Endothelial cell (in vitro differentiated cells): ENCODE results near the gene IBA57. TPM values are rescaled to one million over a fixed set of nuclear protein-coding genes. Genes with fewer than 3 reads are reported as not detected.

Source experiments
- DNase-seq: peaks from one replicate; pipeline ENCODE4 v3.0.0; 2021; ENCODE audit warnings: low spot score
- H3K27ac Mint-ChIP-seq: one replicate; pipeline ENCODE4 v1.8.0; 2021; ENCODE audit warnings: mixed read lengths, inconsistent platforms; ENCODE audit not compliant: unreplicated experiment
- H3K27me3 Mint-ChIP-seq: one replicate; pipeline ENCODE4 v1.8.0; 2021; ENCODE audit warnings: mild to moderate bottlenecking, moderate library complexity, mixed read lengths, inconsistent platforms; ENCODE audit not compliant: unreplicated experiment
- H3K36me3 Mint-ChIP-seq: one replicate; pipeline ENCODE4 v1.8.0; 2021; ENCODE audit warnings: mild to moderate bottlenecking, low read depth, mixed read lengths, inconsistent platforms; ENCODE audit not compliant: unreplicated experiment
- H3K4me1 Mint-ChIP-seq: one replicate; pipeline ENCODE4 v1.8.0; 2021; ENCODE audit warnings: mild to moderate bottlenecking, mixed read lengths, inconsistent platforms; ENCODE audit not compliant: unreplicated experiment
- H3K4me3 Mint-ChIP-seq: one replicate; pipeline ENCODE4 v1.8.0; 2021; ENCODE audit warnings: mild to moderate bottlenecking, mixed read lengths, inconsistent platforms; ENCODE audit not compliant: unreplicated experiment
- H3K9me3 Mint-ChIP-seq: one replicate; pipeline ENCODE4 v1.8.0; 2021; ENCODE audit warnings: mixed read lengths, inconsistent platforms; ENCODE audit not compliant: unreplicated experiment
- CTCF ChIP-seq: fragments of 200-600 bp; sonication (generic); IDR thresholded peaks from one replicate; pipeline ENCODE4 v1.5.0; 2021; ENCODE audit warnings: antibody characterized with exemption; ENCODE audit not compliant: unreplicated experiment
- long read RNA-seq: library from polyadenylated mRNA; unstranded; transcript quantifications from one replicate; pipeline ENCODE4 v2.0.0, GENCODE V29; 2020; ENCODE audit not compliant: unreplicated experiment
- total RNA-seq: library from RNA; stranded (reverse); fragmentation: NEBNext Ultra II Directional; extraction: Animal tissue kit (Norgen Biotek cat#: 25700); gene quantifications from one replicate; pipeline ENCODE4 v1.2.1, GENCODE V29; 2021; ENCODE audit not compliant: unreplicated experiment

IBA57 gene
- total RNA-seq = 11.5 TPM
- long read RNA-seq, full-length matches to known transcripts = 5 of 7 reads
- long read RNA-seq, partial matches to known transcripts = 2 of 7 reads
- long read RNA-seq, other reads (novel, unspliced or antisense) = 0 of 7 reads

DNA sequence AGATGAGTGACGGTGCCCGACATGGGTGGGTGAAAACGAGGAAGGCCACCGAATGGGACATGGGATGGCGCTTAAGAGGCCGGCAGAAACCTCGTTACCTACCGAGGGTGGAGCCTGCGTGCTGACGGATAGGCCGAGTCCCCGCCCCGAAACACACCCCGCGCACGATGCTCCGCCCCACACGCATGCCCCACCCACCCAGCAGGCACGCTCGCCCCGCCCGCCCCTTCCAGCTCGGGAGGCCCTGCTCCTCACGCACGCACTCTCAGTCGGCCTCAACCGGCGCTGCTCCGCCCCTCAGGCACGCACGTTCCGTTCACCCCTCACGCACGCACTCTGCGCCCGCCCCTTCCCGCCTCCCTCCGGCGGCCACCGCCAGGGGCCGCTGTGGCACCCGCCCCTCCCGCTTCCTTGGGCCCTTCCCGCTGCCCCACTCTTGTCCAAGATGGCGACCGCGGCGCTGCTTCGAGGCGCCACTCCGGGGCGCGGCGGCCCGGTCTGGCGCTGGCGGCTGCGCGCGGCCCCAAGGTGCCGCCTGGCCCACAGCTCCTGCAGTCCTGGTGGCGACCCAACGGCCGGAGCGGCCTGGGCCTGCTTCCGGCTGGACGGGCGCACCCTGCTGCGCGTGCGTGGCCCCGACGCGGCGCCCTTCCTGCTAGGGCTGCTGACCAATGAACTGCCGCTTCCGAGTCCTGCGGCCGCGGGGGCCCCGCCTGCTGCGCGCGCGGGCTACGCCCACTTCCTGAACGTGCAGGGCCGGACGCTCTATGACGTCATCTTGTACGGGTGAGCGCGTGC, at the start of gene IBA57:
Gene IBA57, plus strand, starts transcription at position 433 of the 798 bp plus-strand sequence. Its CDS starts 13 bp downstream, at position 446.
- Mint-ChIP-seq H3K27me3 (peaks cover 13% of the 10 kb centered on the region), H3K4me3 (peak within 1 kb of the TSS; percentile 89), H3K36me3 (peaks cover 13% of the 10 kb centered on the region), H3K9me3 (no peaks in the 10 kb centered on the region), H3K27ac (peak within 1 kb of the TSS; percentile 92), H3K4me1 (peaks cover 37% of the 10 kb centered on the region)
- DNase-seq = peak; percentile 99
- TF ChIP-seq CTCF = peak; percentile 95

DNA sequence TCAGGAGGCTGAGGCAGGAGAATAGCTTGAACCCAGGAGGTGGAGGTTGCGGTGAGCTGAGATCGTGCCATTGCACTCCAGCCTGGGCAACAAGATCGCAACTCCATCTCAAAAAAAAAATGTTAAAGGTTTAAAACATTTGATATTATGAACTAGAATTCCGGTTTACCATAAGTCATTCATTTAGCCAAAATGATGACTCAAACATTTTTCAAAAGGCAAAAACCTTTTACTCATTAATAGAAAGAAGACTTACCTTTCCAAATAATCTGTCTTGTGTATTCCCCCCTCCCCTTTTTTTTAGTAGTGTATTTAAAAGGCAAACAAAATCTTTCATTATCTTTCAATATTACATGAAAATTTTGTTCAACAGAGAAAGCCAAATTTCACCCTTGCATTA, 48.3 kb upstream of the IBA57 start:
- no peak overlapping the region for H3K4me3 Mint-ChIP-seq
- no peaks in the 10 kb centered on the region for H3K4me1 Mint-ChIP-seq
- H3K9me3 Mint-ChIP-seq = peaks cover 4% of the 10 kb centered on the region
- H3K27ac Mint-ChIP-seq = no peak overlapping the region
- no peak for DNase-seq
- no peak for TF ChIP-seq CTCF
- no peaks in the 10 kb centered on the region for H3K27me3 Mint-ChIP-seq
- H3K36me3 Mint-ChIP-seq = no peaks in the 10 kb centered on the region

GRCh38 chr1:228118040-228118439, 47.6 kb upstream of the IBA57 start:
- H3K9me3 Mint-ChIP-seq = peaks cover 4% of the 10 kb centered on the region
- DNase-seq = no peak
- no peak overlapping the region for H3K4me3 Mint-ChIP-seq
- no peak for TF ChIP-seq CTCF
- no peak overlapping the region for H3K27ac Mint-ChIP-seq
- no peaks in the 10 kb centered on the region for H3K27me3 Mint-ChIP-seq
- no peaks in the 10 kb centered on the region for H3K36me3 Mint-ChIP-seq
- no peaks in the 10 kb centered on the region for H3K4me1 Mint-ChIP-seq

DNA sequence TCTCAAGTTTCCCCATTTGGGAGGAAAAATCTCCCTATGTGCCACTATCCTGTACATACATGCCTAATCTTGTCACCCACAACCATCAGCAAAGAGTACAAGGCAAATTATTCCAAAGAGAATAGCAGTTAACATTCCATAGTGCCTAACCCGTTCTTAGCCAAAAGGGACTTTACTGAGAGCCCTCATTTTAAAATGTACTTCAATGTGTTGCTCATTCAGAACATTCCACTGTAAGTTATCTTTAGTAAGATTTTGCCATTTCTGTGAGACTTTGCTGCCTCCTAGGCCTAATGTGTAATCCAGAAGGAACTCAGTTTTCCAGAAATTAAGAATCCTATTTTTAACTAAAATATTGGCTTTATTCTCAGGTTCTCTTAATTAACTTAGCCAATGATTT, 45.3 kb upstream of the IBA57 start:
- Mint-ChIP-seq H3K36me3 (no peaks in the 10 kb centered on the region), H3K9me3 (peaks cover 4% of the 10 kb centered on the region), H3K27ac (no peak overlapping the region), H3K27me3 (peaks cover 2% of the 10 kb centered on the region), H3K4me1 (no peaks in the 10 kb centered on the region), H3K4me3 (no peak overlapping the region)
- no peak for DNase-seq
- no peak for TF ChIP-seq CTCF

DNA sequence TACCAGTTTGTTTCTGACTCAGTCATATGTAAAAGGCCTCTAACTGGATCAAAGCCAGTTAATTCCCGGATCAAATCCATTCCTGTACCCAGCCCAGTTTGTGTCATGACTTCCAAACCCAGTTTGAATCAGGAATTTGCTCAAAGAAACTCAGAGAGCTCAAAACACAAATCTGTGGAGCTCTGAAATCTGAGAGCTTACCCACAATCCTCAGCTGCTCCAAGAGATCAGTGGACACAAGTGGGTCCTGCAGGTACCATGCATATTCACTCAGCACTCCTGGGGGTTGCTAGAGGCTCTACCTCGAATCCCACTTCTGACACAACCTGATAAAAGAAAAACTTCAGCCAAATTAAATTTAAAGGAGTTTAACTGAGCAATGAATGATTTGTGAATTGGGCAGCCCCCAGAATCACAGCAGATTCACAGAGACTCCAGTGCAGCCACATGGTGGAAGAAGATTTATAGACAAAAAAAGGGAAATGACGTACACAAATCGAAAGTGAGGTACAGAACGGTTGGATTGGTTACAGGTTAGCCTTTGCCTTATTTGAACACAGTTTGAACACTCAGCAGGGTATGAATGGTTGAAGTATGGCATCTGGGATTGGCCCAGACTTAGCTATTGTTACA, 44.6 kb upstream of the IBA57 start:
- H3K27me3 Mint-ChIP-seq = peaks cover 2% of the 10 kb centered on the region
- TF ChIP-seq CTCF = no peak
- no peaks in the 10 kb centered on the region for H3K4me1 Mint-ChIP-seq
- no peak overlapping the region for H3K4me3 Mint-ChIP-seq
- peaks cover 4% of the 10 kb centered on the region for H3K9me3 Mint-ChIP-seq
- H3K27ac Mint-ChIP-seq = no peak overlapping the region
- no peaks in the 10 kb centered on the region for H3K36me3 Mint-ChIP-seq
- DNase-seq = no peak
